ENCODE data around the gene BMPR1A. TPM values are rescaled to one million over a fixed set of nuclear protein-coding genes. Genes with fewer than 3 reads are reported as not detected.

BMPR1A gene
- total and polyA plus RNA-seq, 10 of the 15 experiments (the other 5 are each of a cell fraction or from before 2014, with no cell fraction given), result 2.3 to 22.7 (median 13.1) TPM

DNA sequence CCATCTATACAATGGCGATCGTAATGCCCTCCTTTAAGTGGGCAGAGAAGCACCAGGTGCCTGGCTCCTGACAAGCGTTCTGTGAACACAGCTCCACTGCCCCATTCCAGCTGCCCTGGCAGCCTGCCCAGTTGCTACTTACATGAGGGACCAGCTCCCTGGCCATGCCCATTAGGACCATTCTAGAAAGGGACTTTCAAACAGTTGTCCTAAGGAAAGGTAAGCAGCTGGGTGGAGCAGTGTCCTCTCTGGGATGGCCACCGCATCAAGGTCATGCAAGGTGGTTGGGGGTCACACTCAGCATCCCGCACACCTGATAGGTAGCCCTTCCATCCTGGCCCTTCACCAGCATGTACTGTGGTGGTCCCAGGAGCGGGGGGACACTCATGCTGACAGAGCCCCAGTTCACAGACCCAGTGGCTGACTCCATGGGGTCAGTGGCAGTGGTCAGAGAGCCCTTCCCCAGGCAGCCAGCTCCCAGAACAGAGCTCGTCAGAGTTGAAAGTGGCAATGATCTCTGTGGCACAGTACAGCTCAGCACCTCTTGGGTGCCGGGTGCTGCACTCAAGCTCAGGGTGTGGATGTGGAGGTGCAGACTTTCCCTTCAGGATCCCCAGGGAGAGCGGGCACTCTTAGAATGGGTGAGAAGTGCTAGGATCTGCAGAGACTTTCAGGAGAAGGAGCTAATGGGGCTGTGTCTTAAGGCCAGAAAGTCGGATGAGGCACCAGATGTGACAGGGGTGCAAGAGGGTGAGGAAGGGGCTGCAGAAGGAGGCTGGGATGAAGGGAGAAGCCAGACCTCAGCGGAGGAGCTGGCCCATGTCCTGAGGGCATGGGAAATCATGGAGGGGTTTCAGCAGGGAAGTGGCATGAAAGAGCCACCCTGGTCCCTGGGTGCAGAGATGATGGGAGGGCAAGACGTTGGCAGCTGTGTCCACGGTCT is 190.1 kb downstream of the BMPR1A start:
- H3K79me2 ChIP-seq (ENCODE audit: control insufficient read depth, insufficient read depth, low read length), result no peaks in the 10 kb centered on the region
- ATAC-seq (no peak), DNase-seq (ENCODE audit: low read depth, low spot score) (no peak), FAIRE-seq (no peak)
- no peaks in the 10 kb centered on the region for H3K27me3 ChIP-seq (replicated peaks in 1 of 2; ENCODE audit: control insufficient read depth in 2 of 2, insufficient read depth in 2 of 2, low read length in 1 of 2)
- no peak overlapping the region for H3K9ac ChIP-seq (ENCODE audit: control insufficient read depth, insufficient read depth, low read length)
- H4K20me1 ChIP-seq (ENCODE audit: control insufficient read depth, insufficient read depth), result no peaks in the 10 kb centered on the region
- in situ Hi-C loops (cut with MboI), result no loop called here
- no peak overlapping the region for H2AFZ ChIP-seq (ENCODE audit: control insufficient read depth, low read depth, low read length)
- H3K27ac ChIP-seq (ENCODE audit: control insufficient read depth, insufficient read depth), result no peak overlapping the region
- no peaks in the 10 kb centered on the region for H3K9me3 ChIP-seq (replicated peaks; ENCODE audit: control insufficient read depth, insufficient read depth, low read length)
- no TSS peak for BruUV-seq (replicated peaks)
- POLR2A ChIA-PET, result interaction anchor here (0.9 kb wide), 2 partner anchors 11 to 20 kb away, joined by 3 read pairs; partner anchors contain the start of gene MMRN2
- intact Hi-C loops (cut with micrococcal nuclease; ENCODE audit: unreplicated experiment), result no loop called here
- H3K4me2 ChIP-seq (ENCODE audit: control insufficient read depth, insufficient read depth), result no peak overlapping the region
- WGBS (ENCODE audit: insufficient coverage, insufficient replicate concordance, low lambda C conversion rate, missing lambda C conversion rate), result 35% methylated on average over 13 of the region's 13 CpGs
- SMC1A ChIA-PET (ENCODE audit: uncharacterized antibody, unreplicated experiment), result interaction anchor here (0.8 to 1.1 kb wide), 3 partner anchors 14 to 136 kb away, joined by 3 read pairs; no protein-coding TSS in a partner anchor
- RAD21 ChIA-PET (ENCODE audit: unreplicated experiment), result interaction anchor here (0.9 to 1.6 kb wide), 3 partner anchors 14 to 213 kb away, joined by 3 to 5 read pairs (median 4); no protein-coding TSS in a partner anchor
- CTCF ChIA-PET, result interaction anchor here (0.9 to 2.1 kb wide), 4 partner anchors 13 to 212 kb away, joined by 3 to 11 read pairs (median 6); no protein-coding TSS in a partner anchor
- no peak overlapping the region for H3K4me3 ChIP-seq
- H3K36me3 ChIP-seq (ENCODE audit: control insufficient read depth in 2 of 2, insufficient read depth in 2 of 2, low read length in 1 of 2), result no peaks in the 10 kb centered on the region
- no peaks in the 10 kb centered on the region for H3K4me1 ChIP-seq (ENCODE audit: control insufficient read depth, insufficient read depth, low read length)
- TF ChIP-seq SIN3A (IDR thresholded peaks at IDR 0.05; ENCODE audit: low read depth, low read length) (no peak), NR2F1 (conservative IDR thresholded peaks at IDR 0.05) (no peak), IRF4 (IDR thresholded peaks at IDR 0.05; ENCODE audit: low read depth, low read length) (no peak), POLR2AphosphoS2 (IDR thresholded peaks at IDR 0.05; ENCODE audit: low read depth, low read length) (no peak), SMC3 (IDR thresholded peaks at IDR 0.05; ENCODE audit: borderline replicate concordance, low read length) (no peak), SUPT20H (IDR thresholded peaks at IDR 0.05; ENCODE audit: borderline replicate concordance, control insufficient read depth, low read depth, low read length) (no peak), TCF3 (IDR thresholded peaks at IDR 0.05; ENCODE audit: borderline replicate concordance, insufficient read depth, low read depth, low read length) (no peak), FOS (IDR thresholded peaks at IDR 0.05; ENCODE audit: borderline replicate concordance, extremely low read depth, insufficient read length) (no peak), IKZF2 (IDR thresholded peaks at IDR 0.05) (no peak), BMI1 (IDR thresholded peaks at IDR 0.05; ENCODE audit: borderline replicate concordance) (no peak), SPI1 (IDR thresholded peaks at IDR 0.05; ENCODE audit: borderline replicate concordance, insufficient read depth, low read depth, low read length) (no peak), SMAD1 (IDR thresholded peaks at IDR 0.05; ENCODE audit: low read depth, partially characterized antibody) (no peak)
- TF ChIP-seq, protein P1, sequence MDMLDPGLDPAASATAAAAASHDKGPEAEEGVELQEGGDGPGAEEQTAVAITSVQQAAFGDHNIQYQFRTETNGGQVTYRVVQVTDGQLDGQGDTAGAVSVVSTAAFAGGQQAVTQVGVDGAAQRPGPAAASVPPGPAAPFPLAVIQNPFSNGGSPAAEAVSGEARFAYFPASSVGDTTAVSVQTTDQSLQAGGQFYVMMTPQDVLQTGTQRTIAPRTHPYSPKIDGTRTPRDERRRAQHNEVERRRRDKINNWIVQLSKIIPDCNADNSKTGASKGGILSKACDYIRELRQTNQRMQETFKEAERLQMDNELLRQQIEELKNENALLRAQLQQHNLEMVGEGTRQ (IDR thresholded peaks at IDR 0.05; ENCODE audit: borderline replicate concordance, low read depth, low read length), result no peak
- TF ChIP-seq, protein P2, sequence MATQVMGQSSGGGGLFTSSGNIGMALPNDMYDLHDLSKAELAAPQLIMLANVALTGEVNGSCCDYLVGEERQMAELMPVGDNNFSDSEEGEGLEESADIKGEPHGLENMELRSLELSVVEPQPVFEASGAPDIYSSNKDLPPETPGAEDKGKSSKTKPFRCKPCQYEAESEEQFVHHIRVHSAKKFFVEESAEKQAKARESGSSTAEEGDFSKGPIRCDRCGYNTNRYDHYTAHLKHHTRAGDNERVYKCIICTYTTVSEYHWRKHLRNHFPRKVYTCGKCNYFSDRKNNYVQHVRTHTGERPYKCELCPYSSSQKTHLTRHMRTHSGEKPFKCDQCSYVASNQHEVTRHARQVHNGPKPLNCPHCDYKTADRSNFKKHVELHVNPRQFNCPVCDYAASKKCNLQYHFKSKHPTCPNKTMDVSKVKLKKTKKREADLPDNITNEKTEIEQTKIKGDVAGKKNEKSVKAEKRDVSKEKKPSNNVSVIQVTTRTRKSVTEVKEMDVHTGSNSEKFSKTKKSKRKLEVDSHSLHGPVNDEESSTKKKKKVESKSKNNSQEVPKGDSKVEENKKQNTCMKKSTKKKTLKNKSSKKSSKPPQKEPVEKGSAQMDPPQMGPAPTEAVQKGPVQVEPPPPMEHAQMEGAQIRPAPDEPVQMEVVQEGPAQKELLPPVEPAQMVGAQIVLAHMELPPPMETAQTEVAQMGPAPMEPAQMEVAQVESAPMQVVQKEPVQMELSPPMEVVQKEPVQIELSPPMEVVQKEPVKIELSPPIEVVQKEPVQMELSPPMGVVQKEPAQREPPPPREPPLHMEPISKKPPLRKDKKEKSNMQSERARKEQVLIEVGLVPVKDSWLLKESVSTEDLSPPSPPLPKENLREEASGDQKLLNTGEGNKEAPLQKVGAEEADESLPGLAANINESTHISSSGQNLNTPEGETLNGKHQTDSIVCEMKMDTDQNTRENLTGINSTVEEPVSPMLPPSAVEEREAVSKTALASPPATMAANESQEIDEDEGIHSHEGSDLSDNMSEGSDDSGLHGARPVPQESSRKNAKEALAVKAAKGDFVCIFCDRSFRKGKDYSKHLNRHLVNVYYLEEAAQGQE (IDR thresholded peaks at IDR 0.05; ENCODE audit: low read depth, low read length), result no peak
- TF ChIP-seq, protein P3, sequence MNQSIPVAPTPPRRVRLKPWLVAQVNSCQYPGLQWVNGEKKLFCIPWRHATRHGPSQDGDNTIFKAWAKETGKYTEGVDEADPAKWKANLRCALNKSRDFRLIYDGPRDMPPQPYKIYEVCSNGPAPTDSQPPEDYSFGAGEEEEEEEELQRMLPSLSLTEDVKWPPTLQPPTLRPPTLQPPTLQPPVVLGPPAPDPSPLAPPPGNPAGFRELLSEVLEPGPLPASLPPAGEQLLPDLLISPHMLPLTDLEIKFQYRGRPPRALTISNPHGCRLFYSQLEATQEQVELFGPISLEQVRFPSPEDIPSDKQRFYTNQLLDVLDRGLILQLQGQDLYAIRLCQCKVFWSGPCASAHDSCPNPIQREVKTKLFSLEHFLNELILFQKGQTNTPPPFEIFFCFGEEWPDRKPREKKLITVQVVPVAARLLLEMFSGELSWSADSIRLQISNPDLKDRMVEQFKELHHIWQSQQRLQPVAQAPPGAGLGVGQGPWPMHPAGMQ (IDR thresholded peaks at IDR 0.05; ENCODE audit: borderline replicate concordance), result no peak

Measured in GM12878 (cell line).